ENCODE results near the gene ST6GALNAC3.
"Not testable (repeated sequence)": the region's sequence is repeated elsewhere in the genome, so short reads cannot be mapped to it uniquely, and the experiment has no call there.

The ST6GALNAC3 gene

GRCh38 chr1:76190749-76191424 is 116.3 kb downstream of the ST6GALNAC3 start:
- DNase-seq (ENCODE audit: low spot score): no peak

- no peak for DNase-seq (ENCODE audit: low spot score)
Observed at GRCh38 chr1:76191561-76191960, 117.0 kb downstream of the ST6GALNAC3 start.

- no peak for DNase-seq (ENCODE audit: low spot score)
Observed at GRCh38 chr1:76198452-76198851, 123.9 kb downstream of the ST6GALNAC3 start.

- DNase-seq (ENCODE audit: low spot score): no peak
Observed at GRCh38 chr1:76202670-76203069, 128.1 kb downstream of the ST6GALNAC3 start.

GRCh38 chr1:76203127-76203526 is 128.6 kb downstream of the ST6GALNAC3 start:
- no peak for DNase-seq (ENCODE audit: low spot score)

GRCh38 chr1:76209238-76209637 is 134.7 kb downstream of the ST6GALNAC3 start:
- DNase-seq (ENCODE audit: low spot score): no peak

- no peak for DNase-seq (ENCODE audit: low spot score)
Observed at GRCh38 chr1:76209648-76210047, 135.1 kb downstream of the ST6GALNAC3 start.

- DNase-seq (ENCODE audit: low spot score): no peak
Observed at GRCh38 chr1:76210160-76210559, 135.6 kb downstream of the ST6GALNAC3 start.

- no peak for DNase-seq (ENCODE audit: low spot score)
Observed at GRCh38 chr1:76218888-76219287, 144.3 kb downstream of the ST6GALNAC3 start.

- DNase-seq (ENCODE audit: low spot score): no peak
Observed at GRCh38 chr1:76219366-76219818, 144.8 kb downstream of the ST6GALNAC3 start.

- no peak for DNase-seq (ENCODE audit: low spot score)
Observed at GRCh38 chr1:76224752-76225151, 150.2 kb downstream of the ST6GALNAC3 start.

- no peak for DNase-seq (ENCODE audit: low spot score)
Observed at GRCh38 chr1:76225526-76225925, 151.0 kb downstream of the ST6GALNAC3 start.

GRCh38 chr1:76227621-76228020 is 153.1 kb downstream of the ST6GALNAC3 start:
- DNase-seq (ENCODE audit: low spot score): no peak

GRCh38 chr1:76229279-76230005 is 154.9 kb downstream of the ST6GALNAC3 start:
- no peak for DNase-seq (ENCODE audit: low spot score)

- DNase-seq (ENCODE audit: low spot score): no peak
Observed at GRCh38 chr1:76230842-76231281, 156.3 kb downstream of the ST6GALNAC3 start.

- no peak for DNase-seq (ENCODE audit: low spot score)
Observed at GRCh38 chr1:76231320-76231719, 156.8 kb downstream of the ST6GALNAC3 start.

- no peak for DNase-seq (ENCODE audit: low spot score)
Observed at GRCh38 chr1:76232666-76233065, 158.1 kb downstream of the ST6GALNAC3 start.

- no peak for DNase-seq (ENCODE audit: low spot score)
Observed at GRCh38 chr1:76234061-76234460, 159.5 kb downstream of the ST6GALNAC3 start.

GRCh38 chr1:76237211-76237610 is 162.7 kb downstream of the ST6GALNAC3 start:
- no peak for DNase-seq (ENCODE audit: low spot score)

- peak; percentile 16 for DNase-seq (ENCODE audit: low spot score)
Observed at GRCh38 chr1:76238094-76238628, 163.6 kb downstream of the ST6GALNAC3 start.

- no peak for DNase-seq (ENCODE audit: low spot score)
Observed at GRCh38 chr1:76239470-76239918, 164.9 kb downstream of the ST6GALNAC3 start.

GRCh38 chr1:76240316-76240715 is 165.8 kb downstream of the ST6GALNAC3 start:
- no peak for DNase-seq (ENCODE audit: low spot score)

GRCh38 chr1:76242587-76242986 is 168.0 kb downstream of the ST6GALNAC3 start:
- DNase-seq (ENCODE audit: low spot score): not testable (repeated sequence)

Data from GM03348 (cell line).